Endometrial microvascular endothelial cells (primary cell): ENCODE measurements around the gene MPPED2. TPM values are rescaled to one million over a fixed set of nuclear protein-coding genes. Genes with fewer than 3 reads are reported as not detected.

ENCODE experiments used
- in situ Hi-C: cut with HindIII; loops from 2 replicates; pipeline ENCODE4 v1.10.0; 2017; ENCODE audit warnings: low sequenced_read_pairs, low pct_unique_long_range_greater_than_20kb; ENCODE audit errors: inconsistent ontology term
- total RNA-seq: library from RNA; depleted of rRNA; stranded (reverse); fragments of >200 nt; gene quantifications from one replicate; pipeline ENCODE4 v1.2.3, GENCODE V29; 2015; ENCODE audit errors: inconsistent ontology term

Gene MPPED2
- total RNA-seq, 1 donor from 2014 or later = not detected

DNA sequence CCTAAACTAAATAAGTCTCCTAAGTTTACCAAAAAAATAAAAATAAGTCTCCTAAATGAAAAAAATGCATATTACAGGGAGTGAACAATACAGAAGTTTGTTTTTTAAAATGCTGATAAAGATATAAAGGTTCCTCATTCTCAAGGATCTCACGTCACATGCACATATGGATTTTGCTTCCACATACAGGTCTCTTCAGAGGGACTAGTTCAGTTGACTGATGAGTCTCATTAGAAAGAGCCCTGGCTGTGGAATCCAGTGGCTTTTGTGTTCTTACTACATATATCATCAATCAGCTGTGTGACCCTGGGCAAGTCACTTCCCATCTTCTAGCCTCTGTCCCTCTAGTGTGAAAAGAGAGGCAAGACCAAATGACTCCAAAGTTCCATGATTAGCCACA lies 43.1 kb downstream of the MPPED2 start:
- in situ Hi-C loops = no loop called here

DNA sequence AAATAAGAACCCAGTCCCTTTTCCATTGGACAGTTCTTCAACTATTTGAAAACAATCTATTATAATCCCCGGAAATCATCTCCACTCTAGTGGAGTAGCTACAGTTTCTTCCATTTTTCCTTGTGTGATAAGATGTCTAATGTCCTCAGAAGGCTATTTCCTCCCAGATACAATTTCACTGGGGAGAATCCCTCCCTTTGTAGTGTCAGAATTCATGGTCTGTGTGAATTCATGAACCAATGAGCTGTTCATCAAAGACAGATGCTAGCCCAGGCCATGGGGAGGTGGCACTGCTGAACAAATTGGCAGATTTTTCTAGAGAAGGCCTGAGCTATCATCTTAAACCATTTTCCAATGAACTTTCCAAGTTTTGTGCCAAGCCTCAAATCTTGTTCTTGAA lies 45.4 kb downstream of the MPPED2 start:
- in situ Hi-C loops = no loop called here

DNA sequence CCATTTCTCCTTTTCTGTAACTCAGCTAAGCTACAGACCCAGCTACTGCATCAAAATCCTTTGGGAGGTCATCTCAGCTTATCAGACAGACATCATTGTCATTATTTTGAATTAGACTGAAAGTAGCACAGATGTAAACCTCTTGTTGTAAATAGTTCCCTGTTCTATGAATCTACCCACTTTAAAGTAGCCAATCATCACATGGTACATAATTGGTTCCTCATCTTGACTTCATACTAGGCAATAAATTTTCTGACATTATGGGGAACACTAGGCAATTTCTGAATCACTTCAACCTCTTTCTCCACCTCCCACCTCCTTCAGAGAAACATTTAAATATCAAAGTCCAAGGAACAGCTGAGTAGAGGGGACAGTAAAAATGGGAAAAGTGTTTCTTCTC lies 47.9 kb downstream of the MPPED2 start:
- in situ Hi-C loops = no loop called here

DNA sequence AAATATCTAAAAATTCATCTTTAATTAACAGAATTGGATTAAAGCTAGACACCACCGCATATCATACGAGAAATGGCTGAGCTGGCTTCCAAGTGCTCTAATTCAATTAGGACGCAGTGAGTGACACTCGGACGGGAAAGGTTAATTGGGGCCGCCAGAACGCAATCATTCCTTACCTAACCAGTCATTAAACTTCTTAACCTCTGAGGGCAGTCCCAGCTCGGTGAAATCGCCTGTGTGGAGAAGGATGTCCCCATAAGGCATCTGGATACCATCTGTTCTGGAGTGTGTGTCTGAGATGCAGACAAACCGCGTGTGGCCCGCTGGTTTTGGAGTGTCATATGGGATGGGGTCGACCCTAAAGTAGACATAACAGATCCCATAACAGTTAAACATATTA lies 50.3 kb downstream of the MPPED2 start:
- in situ Hi-C loops = no loop called here

DNA sequence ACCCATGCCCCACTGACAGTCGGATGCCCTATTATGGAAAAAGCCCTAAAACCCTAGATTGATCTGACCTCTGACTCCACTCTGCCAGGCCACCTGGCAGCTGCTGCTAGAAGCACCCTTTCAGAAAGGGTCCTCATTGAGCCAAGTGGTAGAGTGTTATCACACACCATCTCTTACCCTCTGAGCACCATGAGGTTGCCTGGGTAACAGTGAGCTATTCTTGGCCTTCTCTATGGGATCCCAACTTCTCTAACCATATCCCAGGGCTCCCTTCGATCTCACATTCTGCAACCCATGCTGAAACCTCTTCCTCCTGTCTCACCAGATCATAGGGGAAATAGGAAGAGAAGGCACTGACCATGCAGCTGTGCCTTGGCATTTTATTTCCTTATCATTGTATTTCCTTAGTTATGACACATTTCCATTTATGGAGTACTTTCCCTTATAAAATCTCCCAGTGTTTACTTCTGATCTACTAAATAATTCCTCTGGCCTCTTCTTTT lies 52.7 kb downstream of the MPPED2 start:
- in situ Hi-C loops = no loop called here

DNA sequence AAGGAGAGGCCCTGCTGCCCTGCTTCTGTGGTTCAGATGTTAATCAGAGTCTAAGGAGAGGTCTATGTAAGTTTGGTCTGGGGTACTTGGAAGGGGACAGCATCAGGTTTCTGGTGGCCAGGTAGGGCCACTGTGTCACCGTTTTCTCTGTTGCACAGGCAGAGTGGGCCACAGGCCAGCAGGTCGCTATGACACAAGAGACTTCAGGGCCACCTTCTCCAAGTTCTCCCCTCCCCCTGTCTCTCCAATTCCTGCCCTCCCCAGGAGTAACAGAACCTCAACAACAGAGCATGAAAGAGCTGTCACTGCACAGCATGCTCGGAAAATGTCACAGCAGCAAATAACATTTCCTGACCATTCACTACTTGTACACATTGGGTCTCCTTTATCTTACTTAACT lies 58.6 kb downstream of the MPPED2 start:
- in situ Hi-C loops = no loop called here

DNA sequence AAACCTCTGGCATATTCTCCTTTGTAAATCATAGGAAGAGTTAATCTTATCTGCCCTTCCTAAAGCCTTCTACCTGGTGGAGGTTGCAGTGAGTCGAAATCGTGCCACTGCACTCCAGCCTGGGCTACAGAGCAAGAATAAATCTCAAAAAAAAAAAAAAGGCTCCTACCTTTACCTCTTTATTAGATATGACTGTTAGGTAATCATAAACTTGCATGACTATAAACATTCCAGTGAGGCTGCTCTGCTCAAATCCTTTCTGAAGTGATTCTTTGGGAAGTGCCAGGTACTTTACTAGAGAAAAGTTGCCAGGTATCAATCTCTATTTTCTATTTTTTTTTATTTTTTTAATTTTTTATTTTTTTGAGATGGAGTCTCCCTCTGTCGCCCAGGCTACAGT lies 59.6 kb downstream of the MPPED2 start:
- in situ Hi-C loops = no loop called here

DNA sequence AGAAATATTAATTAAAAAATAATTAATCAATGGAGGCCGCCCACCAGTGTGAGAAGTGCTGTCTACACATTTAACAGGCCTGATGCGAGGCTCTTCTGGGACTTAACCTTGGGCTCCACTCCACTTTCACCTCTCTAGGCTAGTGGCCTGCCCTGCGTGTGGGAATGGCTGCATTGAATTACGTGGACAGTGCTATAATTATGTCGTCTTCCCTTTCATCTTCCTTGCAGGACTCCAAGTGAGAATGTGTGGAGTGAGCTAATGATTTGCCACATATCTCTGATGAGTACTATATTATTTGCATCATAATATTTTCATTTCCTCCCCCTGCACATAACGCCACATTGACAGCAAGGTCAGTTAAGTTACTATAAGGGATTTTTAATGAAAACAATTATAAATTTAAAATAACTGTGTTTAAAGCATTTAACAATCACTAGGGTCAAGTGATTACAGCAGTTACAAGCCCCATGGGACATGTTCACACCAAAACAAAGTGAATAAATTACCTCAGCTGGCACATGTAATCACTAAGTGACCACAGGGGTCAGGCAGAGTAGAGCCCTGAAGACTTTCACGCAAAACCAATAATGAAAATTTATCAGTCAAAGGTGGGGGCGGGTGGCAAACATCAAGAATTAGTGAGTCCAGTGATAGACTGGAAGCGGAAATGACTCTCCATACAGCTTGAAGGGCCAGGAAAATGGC lies 63.5 kb downstream of the MPPED2 start:
- in situ Hi-C loops = no loop called here

DNA sequence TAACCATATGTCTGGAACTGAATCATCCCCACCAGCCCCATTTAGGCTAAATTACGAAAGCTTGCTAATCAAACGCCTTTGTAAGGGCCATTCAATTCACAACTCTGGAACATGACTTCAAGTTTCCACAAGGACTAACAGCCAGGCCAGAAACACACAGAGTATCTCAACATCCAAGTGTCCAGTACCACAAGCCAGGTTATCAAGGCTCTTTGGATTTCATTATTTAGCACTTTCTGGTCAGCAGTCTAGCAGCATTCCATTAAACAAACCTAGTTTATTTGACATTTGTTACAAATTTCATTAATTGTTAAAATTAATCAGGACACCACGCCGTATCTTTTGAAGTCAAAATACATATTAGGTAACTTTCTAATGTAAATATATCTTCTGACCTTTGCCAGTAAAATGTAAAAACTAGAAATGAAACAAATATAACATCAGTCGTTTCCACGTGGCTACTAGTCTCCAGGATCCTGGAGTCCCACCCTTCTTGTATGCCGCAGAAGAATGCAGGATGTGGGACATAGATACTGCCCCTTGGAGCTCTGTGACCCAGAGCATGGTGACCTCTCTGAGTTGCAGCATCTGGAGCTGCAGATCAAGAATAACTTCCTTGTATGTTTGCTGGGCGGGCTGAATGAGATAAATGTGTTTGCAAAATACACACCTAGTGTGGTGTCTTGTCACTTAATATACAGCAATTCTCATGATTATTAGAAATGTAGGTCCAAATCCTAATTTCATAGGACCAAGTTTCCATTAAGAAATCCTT lies 64.7 kb downstream of the MPPED2 start:
- in situ Hi-C loops = no loop called here

DNA sequence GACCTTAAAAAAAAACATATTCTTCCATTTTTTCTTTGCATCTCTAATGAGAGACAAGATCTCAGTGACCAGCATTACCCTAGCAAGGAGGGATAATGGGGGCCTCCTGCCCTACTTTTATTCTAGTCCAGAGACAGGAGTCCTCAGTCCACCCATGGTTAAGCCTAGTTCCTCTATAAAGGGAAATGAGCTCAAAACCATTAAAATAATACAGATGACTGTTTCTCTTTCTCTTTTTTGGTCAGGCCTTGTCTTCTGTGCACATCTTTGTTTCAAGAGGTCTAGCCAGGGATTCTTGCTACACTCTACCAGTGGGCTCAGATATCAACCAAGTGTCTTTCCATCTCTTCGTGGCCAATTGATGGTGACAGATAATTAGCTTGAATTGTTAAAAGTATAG lies 73.1 kb downstream of the MPPED2 start:
- in situ Hi-C loops = no loop called here

DNA sequence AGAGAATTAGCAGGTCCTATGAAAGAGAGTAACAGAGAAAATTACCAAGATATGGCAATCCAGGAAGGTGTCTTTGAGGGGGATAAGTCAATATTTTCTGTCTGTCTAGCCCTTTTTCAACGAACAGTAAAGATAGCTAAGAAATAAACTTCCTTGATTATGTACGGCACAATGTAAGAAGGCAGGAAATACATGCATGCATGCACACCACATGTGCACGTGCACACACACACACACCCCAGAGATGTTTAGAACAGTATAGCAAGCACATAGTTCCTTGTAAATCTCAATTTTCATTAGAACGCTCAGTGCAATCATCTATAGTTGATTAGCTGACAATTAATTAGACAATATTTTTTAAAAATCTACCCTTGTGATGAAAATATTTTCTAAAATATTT lies 74.7 kb downstream of the MPPED2 start:
- in situ Hi-C loops = no loop called here

DNA sequence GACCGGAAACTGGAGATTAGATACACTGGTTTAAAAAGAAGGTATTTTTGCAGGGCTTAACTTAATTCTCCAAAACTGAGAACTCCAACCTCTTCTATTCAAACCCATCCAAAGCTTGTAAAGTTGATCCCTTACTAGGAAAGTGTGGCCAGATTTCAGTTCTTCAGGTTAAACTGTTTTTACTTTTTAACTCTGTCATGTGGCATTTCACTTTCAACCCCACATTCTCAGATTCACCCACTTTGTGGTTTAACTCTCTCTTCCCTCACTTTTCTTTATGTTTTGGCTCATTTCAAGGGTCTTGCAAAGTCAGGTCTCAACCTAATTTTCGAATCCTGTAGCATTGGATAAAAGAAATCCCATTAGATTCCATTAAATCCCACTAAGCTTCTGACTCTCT lies 75.4 kb downstream of the MPPED2 start:
- in situ Hi-C loops = no loop called here

DNA sequence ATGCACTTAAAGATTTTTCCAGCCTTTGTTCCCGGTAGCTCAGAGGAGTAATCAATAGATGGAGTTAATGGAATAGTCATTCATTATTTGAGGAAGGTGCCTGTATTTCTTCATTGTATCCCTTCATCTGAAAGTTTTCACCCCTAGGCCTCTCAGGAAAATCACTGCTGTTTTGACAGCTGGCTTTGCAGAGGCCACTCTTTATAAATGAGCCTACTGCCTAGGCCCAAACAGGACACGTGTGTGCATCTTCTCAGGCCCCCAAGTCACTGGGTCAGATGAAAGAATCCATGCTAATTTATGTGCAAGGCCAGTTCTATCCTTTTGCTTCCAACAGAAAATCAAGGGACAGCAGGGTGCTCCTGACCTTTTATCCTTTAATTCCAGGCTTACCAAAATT lies 76.8 kb downstream of the MPPED2 start:
- in situ Hi-C loops = no loop called here

DNA sequence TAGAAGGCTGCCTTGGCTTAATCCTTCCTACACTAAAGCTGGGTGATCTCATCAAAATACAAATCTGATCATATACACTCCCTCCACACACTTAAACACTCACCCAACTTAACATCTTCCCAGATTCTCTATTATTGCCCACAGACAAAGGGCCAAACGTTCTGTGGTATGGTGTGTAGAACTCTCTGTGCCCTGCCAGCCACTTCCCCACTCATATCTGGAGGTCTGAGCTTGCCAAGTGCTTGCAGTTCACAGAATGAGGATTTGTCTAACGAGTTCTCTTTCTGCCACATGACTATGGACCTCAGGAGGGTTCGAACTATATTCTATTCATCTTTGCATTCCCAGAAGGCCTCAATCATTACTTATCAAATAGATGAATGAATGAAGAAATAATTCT lies 77.6 kb downstream of the MPPED2 start:
- in situ Hi-C loops = no loop called here

DNA sequence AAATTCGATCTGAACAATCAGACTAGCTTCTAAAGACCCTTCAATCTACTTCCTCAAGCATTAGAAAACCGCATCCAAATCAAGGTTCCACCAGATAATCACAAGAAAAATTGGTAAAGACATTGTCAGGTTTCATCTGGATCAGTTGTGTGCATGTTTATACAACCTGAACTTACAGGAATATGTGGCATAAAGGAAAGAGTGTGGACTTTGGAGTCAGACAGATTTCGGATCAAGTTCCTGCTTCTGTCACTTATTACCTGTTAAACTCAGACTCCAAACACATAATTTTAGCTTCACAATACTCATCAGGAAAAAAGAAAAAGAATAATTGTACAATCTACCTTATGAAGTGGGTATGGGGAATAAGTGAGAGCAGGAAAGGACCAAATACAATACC lies 80.5 kb downstream of the MPPED2 start:
- in situ Hi-C loops = no loop called here

DNA sequence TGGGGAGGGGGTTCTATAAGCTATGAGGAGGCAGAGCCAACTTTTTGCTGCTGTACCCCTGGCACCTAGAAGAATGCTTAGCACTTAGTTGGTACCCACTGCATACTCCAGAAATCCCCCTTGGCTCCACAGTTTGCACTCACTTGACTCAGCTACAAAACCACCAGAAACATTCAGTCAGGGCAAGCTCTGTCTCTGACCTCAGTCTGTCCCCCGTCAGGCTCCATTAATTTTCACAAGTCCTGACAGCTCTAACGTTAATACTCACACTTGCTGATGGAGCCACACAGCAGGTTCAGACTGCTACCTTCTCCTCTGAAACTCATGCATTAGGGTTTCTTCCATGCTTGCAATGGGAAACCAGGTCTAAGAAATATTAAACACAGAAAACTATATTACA lies 81.7 kb downstream of the MPPED2 start:
- in situ Hi-C loops = no loop called here

DNA sequence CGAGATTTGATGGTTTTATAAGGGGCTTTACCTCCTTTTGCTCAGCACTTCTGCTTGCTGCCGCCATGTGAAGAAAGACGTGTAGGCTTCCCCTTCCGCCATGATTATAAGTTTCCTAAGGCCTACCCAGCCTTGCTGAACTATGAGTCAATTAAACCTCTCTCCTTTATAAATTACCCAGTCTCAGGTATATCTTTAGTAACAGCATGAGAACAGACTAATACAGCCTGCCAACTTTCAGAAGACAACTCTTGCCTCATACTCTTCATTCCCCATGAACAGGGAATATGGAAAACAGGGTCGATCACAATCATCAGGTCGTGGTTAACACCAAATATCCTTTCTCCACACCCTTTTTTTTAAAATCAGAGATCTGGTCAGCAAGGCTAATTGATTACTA lies 83.0 kb downstream of the MPPED2 start:
- in situ Hi-C loops = no loop called here

DNA sequence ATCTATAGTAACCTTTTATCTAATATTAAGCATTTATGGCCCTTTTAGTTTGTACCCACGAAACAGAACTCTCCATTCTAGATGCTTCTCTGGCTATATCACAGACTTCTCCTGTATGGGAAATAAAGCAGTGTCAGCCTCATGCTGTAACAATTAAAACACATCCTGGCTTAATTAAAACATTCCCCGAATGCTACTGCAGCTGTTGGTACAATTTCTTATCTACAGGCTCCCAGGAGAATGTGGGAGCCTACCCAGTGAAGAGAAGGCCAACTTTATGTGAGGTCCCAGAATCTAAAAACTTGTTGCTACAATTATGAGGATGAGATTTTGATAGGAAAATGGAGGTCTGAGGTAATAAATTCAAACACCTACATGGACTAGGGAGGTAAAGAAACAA lies 83.8 kb downstream of the MPPED2 start:
- in situ Hi-C loops = no loop called here

DNA sequence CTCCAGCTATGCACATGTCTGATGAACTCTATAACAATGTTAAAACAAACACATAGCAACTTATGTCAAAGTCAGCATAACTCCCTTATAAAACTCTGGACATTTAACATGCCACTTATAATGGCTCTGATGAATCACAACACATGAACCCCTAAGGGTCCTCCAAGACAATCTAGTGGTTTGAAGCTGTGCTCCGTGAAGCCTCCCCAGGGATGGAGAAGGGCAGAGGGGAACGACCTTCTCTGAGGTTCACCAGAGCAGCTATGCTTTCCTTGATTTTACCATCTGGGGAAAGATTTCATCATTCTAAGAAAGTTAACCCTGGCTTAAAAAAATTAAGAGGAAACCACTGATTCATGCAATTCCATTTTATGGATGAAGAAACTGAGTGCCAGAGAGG lies 84.4 kb downstream of the MPPED2 start:
- in situ Hi-C loops = no loop called here

DNA sequence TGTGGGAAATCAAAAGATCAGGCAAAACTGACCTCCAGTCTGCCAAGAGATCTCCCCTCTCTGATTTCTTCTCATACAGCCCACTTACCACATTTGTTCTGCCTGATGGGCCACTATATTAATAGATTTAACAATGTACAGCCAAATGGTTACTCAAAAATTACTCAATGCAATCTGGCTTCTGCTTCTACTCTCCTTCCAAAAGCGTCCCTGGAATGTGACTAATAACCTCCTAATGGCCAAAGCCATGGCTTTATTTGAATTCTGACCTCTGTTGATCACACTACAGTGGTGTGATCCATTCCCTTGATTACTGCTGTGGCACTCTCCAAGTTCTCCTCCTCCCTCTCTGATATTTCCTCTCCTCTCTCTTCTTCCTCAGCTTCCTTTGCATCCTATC lies 86.2 kb downstream of the MPPED2 start:
- in situ Hi-C loops = no loop called here
